ENCODE measurements around the gene NTM.

The NTM gene

DNA sequence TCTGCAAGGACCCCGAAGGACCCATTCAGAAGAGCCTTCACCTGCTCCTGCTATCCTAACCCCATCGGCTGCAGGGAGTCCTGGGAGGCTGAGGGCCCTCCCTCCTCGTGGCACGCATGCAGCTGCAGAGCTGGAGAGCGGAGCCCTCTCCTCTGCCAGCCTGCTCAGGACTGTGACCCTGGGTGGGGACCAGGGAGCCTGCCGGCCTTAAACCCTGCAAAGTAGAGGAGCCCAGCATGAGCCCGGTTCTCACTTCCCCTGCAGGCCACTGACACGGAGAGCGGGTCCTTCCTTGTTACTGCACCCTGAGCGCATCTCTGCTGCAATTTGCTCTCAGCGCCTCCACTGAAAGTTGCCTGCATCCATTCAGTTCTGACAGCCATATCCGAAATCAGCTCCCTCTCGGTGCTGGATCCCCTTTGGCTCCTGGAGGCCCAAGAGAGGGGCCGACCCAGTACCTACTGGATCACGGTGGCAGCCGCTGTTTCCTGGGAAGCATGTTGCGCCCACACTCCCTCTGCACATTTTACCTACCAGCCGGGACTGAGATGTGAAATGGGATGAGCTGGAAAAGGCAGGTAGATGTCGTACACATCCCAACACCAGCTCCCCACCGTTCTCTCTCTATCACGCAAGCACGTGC is 312.1 kb downstream of the NTM start:
- Histone ChIP-seq H3K4me1 (ENCODE audit: insufficient read depth, low read length, poor library complexity, severe bottlenecking) (peaks cover 5% of the 10 kb centered on the region), H3K9me2 (replicated peaks; ENCODE audit: low read depth, low read length) (no peaks in the 10 kb centered on the region), H3K79me2 (ENCODE audit: insufficient read depth, low read length) (peaks cover 7% of the 10 kb centered on the region; the same call in 1 of the 2 replicates), H3K9ac (ENCODE audit: low read depth, low read length, poor library complexity, severe bottlenecking) (no peak overlapping the region), H3K4me3 (ENCODE audit: low read length, poor library complexity, severe bottlenecking) (no peak overlapping the region), H3K4me2 (ENCODE audit: low read depth, low read length, poor library complexity, severe bottlenecking) (no peak overlapping the region), H3K27me3 (ENCODE audit: insufficient read depth, low read length, poor library complexity, severe bottlenecking) (no peaks in the 10 kb centered on the region), H3F3A (ENCODE audit: low read depth) (no peaks in the 10 kb centered on the region), H3K9me3 (ENCODE audit: insufficient read depth, low read depth, low read length) (no peaks in the 10 kb centered on the region), H3K36me3 (ENCODE audit: insufficient read depth, low read length) (0 out of 2 replicates have a peak, but pooled peaks cover 4% of the 10 kb centered on the region), H2AFZ (ENCODE audit: low read length) (no peak overlapping the region), H4K20me1 (ENCODE audit: insufficient read depth, low read length, poor library complexity, severe bottlenecking) (no peaks in the 10 kb centered on the region)
- TF ChIP-seq, protein P1, sequence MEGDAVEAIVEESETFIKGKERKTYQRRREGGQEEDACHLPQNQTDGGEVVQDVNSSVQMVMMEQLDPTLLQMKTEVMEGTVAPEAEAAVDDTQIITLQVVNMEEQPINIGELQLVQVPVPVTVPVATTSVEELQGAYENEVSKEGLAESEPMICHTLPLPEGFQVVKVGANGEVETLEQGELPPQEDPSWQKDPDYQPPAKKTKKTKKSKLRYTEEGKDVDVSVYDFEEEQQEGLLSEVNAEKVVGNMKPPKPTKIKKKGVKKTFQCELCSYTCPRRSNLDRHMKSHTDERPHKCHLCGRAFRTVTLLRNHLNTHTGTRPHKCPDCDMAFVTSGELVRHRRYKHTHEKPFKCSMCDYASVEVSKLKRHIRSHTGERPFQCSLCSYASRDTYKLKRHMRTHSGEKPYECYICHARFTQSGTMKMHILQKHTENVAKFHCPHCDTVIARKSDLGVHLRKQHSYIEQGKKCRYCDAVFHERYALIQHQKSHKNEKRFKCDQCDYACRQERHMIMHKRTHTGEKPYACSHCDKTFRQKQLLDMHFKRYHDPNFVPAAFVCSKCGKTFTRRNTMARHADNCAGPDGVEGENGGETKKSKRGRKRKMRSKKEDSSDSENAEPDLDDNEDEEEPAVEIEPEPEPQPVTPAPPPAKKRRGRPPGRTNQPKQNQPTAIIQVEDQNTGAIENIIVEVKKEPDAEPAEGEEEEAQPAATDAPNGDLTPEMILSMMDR (conservative IDR thresholded peaks at IDR 0.05; ENCODE audit: low read length): no peak
- TF ChIP-seq EZH2phosphoT487 (IDR thresholded peaks at IDR 0.05; ENCODE audit: borderline replicate concordance): no peak

DNA sequence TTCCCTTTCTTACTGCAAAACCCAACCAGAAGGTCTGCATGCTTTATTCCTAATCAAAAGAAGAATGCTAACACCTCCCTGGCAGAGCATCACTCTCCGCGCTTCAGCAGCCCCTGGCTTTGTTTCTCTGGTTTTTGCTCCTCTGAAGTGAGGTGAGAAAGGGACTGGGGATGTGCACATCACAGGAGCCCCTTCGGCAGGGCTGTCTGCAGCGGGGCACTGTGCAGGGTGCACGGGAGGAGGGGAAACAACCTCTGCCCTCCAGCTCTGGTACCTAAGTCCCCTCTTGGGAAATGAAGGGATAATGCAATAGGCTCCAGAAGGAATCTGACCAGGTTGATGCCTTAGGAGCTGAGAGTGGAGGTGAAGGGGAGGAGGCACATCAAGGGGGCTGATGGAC is 312.7 kb downstream of the NTM start:
- Histone ChIP-seq H3K4me2 (ENCODE audit: low read depth, low read length, poor library complexity, severe bottlenecking) (no peak overlapping the region), H3K27me3 (ENCODE audit: insufficient read depth, low read length, poor library complexity, severe bottlenecking) (no peaks in the 10 kb centered on the region), H3K9ac (ENCODE audit: low read depth, low read length, poor library complexity, severe bottlenecking) (no peak overlapping the region), H4K20me1 (ENCODE audit: insufficient read depth, low read length, poor library complexity, severe bottlenecking) (no peaks in the 10 kb centered on the region), H3K36me3 (ENCODE audit: insufficient read depth, low read length) (0 out of 2 replicates have a peak, but pooled peaks cover 4% of the 10 kb centered on the region), H3K4me3 (ENCODE audit: low read length, poor library complexity, severe bottlenecking) (no peak overlapping the region), H3F3A (ENCODE audit: low read depth) (no peaks in the 10 kb centered on the region), H3K79me2 (ENCODE audit: insufficient read depth, low read length) (peaks cover 7% of the 10 kb centered on the region; the same call in 1 of the 2 replicates), H3K9me3 (ENCODE audit: insufficient read depth, low read depth, low read length) (no peaks in the 10 kb centered on the region), H3K4me1 (ENCODE audit: insufficient read depth, low read length, poor library complexity, severe bottlenecking) (peaks cover 5% of the 10 kb centered on the region), H3K9me2 (replicated peaks; ENCODE audit: low read depth, low read length) (no peaks in the 10 kb centered on the region), H2AFZ (ENCODE audit: low read length) (no peak overlapping the region)
- TF ChIP-seq EZH2phosphoT487 (IDR thresholded peaks at IDR 0.05; ENCODE audit: borderline replicate concordance): no peak
- TF ChIP-seq, protein P1 (conservative IDR thresholded peaks at IDR 0.05; ENCODE audit: low read length): no peak

DNA sequence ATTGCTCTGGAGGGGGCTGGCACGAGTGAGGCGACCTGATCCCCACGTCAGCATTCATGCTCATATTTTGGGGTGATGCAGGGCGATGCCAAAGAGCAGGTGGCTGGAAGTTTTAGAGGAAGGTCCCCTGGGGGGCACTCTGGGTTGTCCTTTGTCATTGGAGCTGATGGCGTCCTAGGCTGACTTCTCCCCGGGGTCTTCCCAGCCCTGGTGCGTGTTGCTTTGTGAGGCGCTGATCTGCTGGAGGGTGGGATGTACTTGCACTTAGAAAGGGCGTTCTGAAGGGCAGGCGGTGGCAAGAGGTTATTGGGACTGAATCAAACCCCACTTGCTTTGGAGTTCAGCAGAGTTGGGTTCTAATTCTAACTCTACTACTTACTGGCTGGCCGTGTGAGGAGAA is 313.3 kb downstream of the NTM start:
- H3K4me1 ChIP-seq (ENCODE audit: insufficient read depth, low read length, poor library complexity, severe bottlenecking): peaks cover 5% of the 10 kb centered on the region
- H3K4me3 ChIP-seq (ENCODE audit: low read length, poor library complexity, severe bottlenecking): no peak overlapping the region
- H3K27me3 ChIP-seq (ENCODE audit: insufficient read depth, low read length, poor library complexity, severe bottlenecking): no peaks in the 10 kb centered on the region
- TF ChIP-seq, protein P1 (conservative IDR thresholded peaks at IDR 0.05; ENCODE audit: low read length): no peak
- no peak for TF ChIP-seq EZH2phosphoT487 (IDR thresholded peaks at IDR 0.05; ENCODE audit: borderline replicate concordance)
- H3F3A ChIP-seq (ENCODE audit: low read depth): no peaks in the 10 kb centered on the region
- H3K9me2 ChIP-seq (replicated peaks; ENCODE audit: low read depth, low read length): no peaks in the 10 kb centered on the region
- no peak overlapping the region for H3K9ac ChIP-seq (ENCODE audit: low read depth, low read length, poor library complexity, severe bottlenecking)
- H2AFZ ChIP-seq (ENCODE audit: low read length): no peak overlapping the region
- H4K20me1 ChIP-seq (ENCODE audit: insufficient read depth, low read length, poor library complexity, severe bottlenecking): no peaks in the 10 kb centered on the region
- peaks cover 7% of the 10 kb centered on the region; the same call in 1 of the 2 replicates for H3K79me2 ChIP-seq (ENCODE audit: insufficient read depth, low read length)
- H3K4me2 ChIP-seq (ENCODE audit: low read depth, low read length, poor library complexity, severe bottlenecking): no peak overlapping the region
- H3K9me3 ChIP-seq (ENCODE audit: insufficient read depth, low read depth, low read length): no peaks in the 10 kb centered on the region
- 0 out of 2 replicates have a peak, but pooled peaks cover 4% of the 10 kb centered on the region for H3K36me3 ChIP-seq (ENCODE audit: insufficient read depth, low read length)

Measured in Loucy (cell line).